ENCODE results near the gene PPP1R9B. TPM values are rescaled to one million over a fixed set of nuclear protein-coding genes. Genes with fewer than 3 reads are reported as not detected.

PPP1R9B gene
- total RNA-seq, 1 experiment from 2014 or later, result 112 TPM

DNA sequence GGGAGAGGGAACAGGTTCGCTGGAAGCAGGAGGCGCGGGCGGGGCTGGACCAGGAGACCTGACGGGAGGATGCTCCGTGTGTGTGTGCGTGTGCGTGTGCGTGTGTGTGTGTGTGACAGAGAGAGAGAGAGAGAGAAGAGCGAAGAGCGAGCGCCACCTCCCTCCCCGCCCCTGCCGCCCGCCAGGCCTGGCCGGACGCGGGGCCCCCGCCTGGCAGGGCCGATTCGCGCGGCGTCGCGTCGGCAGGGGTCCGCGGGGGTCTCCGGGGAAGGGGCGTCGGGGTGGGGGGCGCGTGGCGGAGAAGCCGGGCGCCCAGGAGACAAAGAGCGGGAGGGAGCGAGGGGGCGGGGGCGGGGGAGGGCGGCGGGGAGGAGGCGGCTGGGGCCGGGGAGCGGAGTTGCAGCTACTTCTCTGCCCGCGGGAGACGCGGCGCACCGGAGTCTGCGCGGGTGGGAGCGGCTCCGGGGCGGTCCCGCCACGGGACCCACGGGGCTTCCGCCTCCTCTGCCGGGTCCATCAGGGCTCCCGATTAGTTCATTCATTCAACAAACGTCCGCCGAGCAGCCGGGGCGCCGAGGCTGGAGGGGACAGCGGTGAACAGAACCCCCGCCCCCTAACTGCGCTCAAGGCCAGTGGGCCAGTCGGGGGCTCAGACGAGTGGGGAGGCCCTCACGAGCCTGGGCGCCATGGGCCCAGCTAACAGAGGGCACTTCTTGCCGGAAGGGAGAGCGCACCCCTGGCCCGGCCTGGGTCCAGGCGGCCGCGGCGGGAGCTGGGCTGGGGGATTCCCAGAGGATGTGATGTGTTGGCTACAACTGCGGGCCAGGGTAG, 20.5 kb downstream of the PPP1R9B start, which contains the start of gene SAMD14:
Gene SAMD14 (minus strand): TSS at position 433 of the 831 bp plus-strand sequence. CDS start 5,201 bp downstream, outside the sequence.
- no peak within 1 kb of the TSS for H2AFZ ChIP-seq (ENCODE audit: low read depth, low read length, poor library complexity, severe bottlenecking)
- no peak within 1 kb of the TSS for H3K4me3 ChIP-seq (replicated peaks in 1 of 2; ENCODE audit: low read depth in 1 of 2, low read length in 2 of 2)
- TF ChIP-seq SRF (IDR thresholded peaks at IDR 0.05; ENCODE audit: low read depth) (no peak), TCF7L2 (IDR thresholded peaks at IDR 0.05; ENCODE audit: borderline replicate concordance, extremely low read depth, insufficient read depth, insufficient read length) (no peak), FOSL1 (IDR thresholded peaks at IDR 0.05; ENCODE audit: low read depth) (no peak), POLR2A (IDR thresholded peaks at IDR 0.05; ENCODE audit: borderline replicate concordance, extremely low read depth, insufficient read depth, insufficient read length) (no peak)
- TF ChIP-seq, protein P1, sequence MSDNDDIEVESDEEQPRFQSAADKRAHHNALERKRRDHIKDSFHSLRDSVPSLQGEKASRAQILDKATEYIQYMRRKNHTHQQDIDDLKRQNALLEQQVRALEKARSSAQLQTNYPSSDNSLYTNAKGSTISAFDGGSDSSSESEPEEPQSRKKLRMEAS (IDR thresholded peaks at IDR 0.05), result no peak
- TF ChIP-seq, protein P2, sequence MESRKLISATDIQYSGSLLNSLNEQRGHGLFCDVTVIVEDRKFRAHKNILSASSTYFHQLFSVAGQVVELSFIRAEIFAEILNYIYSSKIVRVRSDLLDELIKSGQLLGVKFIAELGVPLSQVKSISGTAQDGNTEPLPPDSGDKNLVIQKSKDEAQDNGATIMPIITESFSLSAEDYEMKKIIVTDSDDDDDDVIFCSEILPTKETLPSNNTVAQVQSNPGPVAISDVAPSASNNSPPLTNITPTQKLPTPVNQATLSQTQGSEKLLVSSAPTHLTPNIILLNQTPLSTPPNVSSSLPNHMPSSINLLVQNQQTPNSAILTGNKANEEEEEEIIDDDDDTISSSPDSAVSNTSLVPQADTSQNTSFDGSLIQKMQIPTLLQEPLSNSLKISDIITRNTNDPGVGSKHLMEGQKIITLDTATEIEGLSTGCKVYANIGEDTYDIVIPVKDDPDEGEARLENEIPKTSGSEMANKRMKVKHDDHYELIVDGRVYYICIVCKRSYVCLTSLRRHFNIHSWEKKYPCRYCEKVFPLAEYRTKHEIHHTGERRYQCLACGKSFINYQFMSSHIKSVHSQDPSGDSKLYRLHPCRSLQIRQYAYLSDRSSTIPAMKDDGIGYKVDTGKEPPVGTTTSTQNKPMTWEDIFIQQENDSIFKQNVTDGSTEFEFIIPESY (IDR thresholded peaks at IDR 0.05; ENCODE audit: extremely low read depth, insufficient replicate concordance, low read length), result no peak
- no peaks in the 10 kb centered on the region for H3K27me3 ChIP-seq (ENCODE audit: insufficient read depth, low read length)
- peaks cover 16 to 32% of the 10 kb centered on the region in 2 experiments for H3K4me1 ChIP-seq (ENCODE audit: control insufficient read depth in 1 of 2, insufficient read depth in 2 of 2, low read length in 2 of 2)
- no peak for ATAC-seq
- intact Hi-C loops (cut with micrococcal nuclease), result no loop called here
- no peak within 1 kb of the TSS for H3K4me2 ChIP-seq (ENCODE audit: low read length)
- no peaks in the 10 kb centered on the region for H3K9me2 ChIP-seq (ENCODE audit: insufficient read depth)
- peaks cover 7 to 12% of the 10 kb centered on the region in 2 experiments; a peak in 3 of 4 replicates for H3K36me3 ChIP-seq (ENCODE audit: control insufficient read depth in 1 of 2, insufficient read depth in 2 of 2, low read length in 2 of 2)
- ChIA-PET POLR2A (no interaction called here), RAD21 (ENCODE audit: low non-redundant PET in 1 of 2, low total read pairs in 2 of 2, uncharacterized antibody in 2 of 2, unreplicated experiment in 2 of 2) (no interaction called here), CTCF (no interaction called here)
- H3K27ac ChIP-seq (ENCODE audit: low read depth, low read length), result no peak within 1 kb of the TSS
- BruUV-seq (replicated peaks), result no TSS peak
- no peaks in the 10 kb centered on the region for H4K20me1 ChIP-seq (ENCODE audit: insufficient read depth)
- H3K9me3 ChIP-seq (ENCODE audit: control insufficient read depth in 1 of 2, insufficient read depth in 1 of 2, low read depth in 1 of 2, low read length in 2 of 2), result no peaks in the 10 kb centered on the region
- DNase-seq (ENCODE audit: low read depth, low spot score), result no peak
- H3K9ac ChIP-seq (ENCODE audit: low read length), result no peak within 1 kb of the TSS
- no peaks in the 10 kb centered on the region for H3K79me2 ChIP-seq (ENCODE audit: insufficient read depth, low read length)

Measured in HCT116 (cell line).